Mononuclear cell (primary cell): Measurements from ENCODE around the gene TPRX1. TPM values are rescaled to one million over a fixed set of nuclear protein-coding genes. Genes with fewer than 3 reads are reported as not detected.
"Not testable (repeated sequence)": the region's sequence is repeated elsewhere in the genome, so short reads cannot be mapped to it uniquely, and the experiment has no call there.

Source experiments
- H3K27me3 ChIP-seq: 2 replicates; pipeline ENCODE4 v1.6.0; 2011; ENCODE audit warnings: low read length, control low read depth; ENCODE audit not compliant: insufficient read depth
- H3K4me1 ChIP-seq: 2 replicates; pipeline ENCODE4 v1.5.1; 2011; ENCODE audit warnings: mild to moderate bottlenecking, low read length, control low read depth; ENCODE audit not compliant: insufficient read depth
- H3K4me3 ChIP-seq: 2 replicates; pipeline ENCODE4 v1.5.1; 2011; ENCODE audit warnings: mild to moderate bottlenecking, low read length, moderate library complexity
- H3K9me3 ChIP-seq: 2 replicates; pipeline ENCODE4 v1.5.1; 2011; ENCODE audit warnings: low read depth, mild to moderate bottlenecking, control low read depth, low read length
- total RNA-seq: library from RNA; depleted of rRNA; stranded (reverse); fragments of >200 nt; gene quantifications from one replicate; pipeline ENCODE4 v1.2.3, GENCODE V29; 2012

The TPRX1 gene
- total RNA-seq, 1 donor = not detected

DNA sequence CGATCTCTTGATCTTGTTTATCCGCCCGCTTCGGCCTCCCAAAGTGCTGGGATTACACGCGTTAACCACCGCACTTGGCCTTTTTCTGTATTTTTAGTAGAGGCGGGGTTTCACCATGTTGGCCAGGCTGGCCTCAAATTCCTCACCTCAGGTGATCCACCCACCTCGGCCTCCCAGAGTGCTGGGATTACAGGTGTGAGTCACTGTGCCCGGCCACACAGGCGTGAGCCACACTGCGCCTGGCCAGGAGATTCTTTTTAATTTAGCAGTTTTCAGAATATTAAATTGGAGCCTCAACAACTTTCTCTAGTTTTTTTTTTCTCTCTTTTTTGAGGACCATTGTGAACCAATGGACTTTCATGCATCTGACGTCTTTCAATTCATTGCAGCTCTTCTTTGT is 14.5 kb downstream of the TPRX1 start:
- not testable (repeated sequence) for H3K4me3 ChIP-seq, H3K27me3 ChIP-seq, H3K4me1 ChIP-seq, H3K9me3 ChIP-seq

DNA sequence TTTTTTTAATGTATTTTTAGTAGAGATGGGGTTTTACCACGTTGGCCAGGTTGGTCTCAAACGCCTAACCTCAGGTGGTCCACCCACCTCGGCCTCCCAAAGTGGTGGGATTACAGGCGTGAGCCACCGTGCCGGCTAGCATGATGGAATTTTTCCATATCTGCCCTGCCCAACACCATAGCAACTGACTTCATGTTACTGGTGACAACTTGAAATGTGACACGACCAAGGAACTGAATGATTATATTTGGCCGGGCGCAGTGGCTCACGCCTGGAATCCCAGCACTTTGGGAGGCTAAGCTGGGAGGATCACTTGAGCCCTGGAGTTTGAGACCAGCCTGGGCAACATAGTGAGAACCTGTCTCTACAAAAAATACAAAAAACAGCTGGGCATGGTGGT is 17.0 kb downstream of the TPRX1 start:
- H3K4me1 ChIP-seq, H3K27me3 ChIP-seq, H3K4me3 ChIP-seq, H3K9me3 ChIP-seq: not testable (repeated sequence)

DNA sequence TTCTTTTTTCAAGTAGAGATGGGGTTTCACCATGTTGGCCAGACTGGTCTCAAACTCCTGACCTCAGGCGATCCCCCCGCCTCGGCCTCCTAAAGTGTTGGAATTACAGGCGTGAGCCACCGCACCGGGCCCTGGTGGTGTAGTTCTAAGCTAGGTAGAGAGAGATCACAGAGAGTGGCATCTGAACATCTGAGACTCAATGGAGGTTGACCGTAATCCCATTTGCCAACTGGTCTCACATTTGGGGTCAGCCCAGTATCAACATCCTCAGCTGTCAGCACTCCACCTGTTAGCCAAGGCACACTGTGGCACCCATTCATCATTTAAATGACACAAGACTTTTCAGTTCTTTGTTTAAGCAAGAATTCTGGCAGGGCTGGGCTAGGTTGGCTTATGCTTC is 17.8 kb downstream of the TPRX1 start:
- Histone ChIP-seq H3K4me1 (no peaks in the 10 kb centered on the region), H3K27me3 (no peaks in the 10 kb centered on the region), H3K9me3 (no peaks in the 10 kb centered on the region), H3K4me3 (no peak overlapping the region)

DNA sequence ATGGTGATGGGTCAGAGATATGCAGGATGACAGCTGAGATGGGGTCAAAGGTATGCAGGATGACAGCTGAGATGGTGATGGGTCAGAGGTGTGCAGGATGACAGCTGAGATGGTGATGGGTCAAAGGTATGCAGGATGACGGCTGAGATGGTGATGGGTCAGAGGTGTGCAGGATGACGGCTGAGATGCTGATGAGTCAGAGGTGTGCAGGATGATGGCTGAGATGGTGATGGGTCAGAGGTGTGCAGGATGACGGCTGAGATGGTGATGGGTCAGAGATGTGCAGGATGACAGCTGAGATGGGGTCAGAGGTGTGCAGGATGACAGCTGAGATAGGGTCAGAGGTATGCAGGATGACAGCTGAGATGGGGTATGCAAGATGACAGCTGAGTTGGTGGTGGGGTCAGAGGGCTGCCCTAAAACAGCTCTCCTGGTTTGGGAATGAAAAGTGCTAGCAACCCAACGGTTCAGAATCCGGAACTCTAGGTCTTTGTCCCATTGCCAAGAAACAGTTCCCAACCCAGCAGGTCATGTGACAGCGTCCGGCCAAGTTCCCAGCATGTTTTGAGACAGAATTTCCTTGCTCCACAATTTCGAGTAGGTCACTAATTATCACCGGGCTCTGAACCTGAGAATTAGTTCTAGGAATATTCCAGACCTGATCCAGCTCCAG is 22.6 kb downstream of the TPRX1 start:
- no peaks in the 10 kb centered on the region for H3K9me3 ChIP-seq
- H3K27me3 ChIP-seq = no peaks in the 10 kb centered on the region

DNA sequence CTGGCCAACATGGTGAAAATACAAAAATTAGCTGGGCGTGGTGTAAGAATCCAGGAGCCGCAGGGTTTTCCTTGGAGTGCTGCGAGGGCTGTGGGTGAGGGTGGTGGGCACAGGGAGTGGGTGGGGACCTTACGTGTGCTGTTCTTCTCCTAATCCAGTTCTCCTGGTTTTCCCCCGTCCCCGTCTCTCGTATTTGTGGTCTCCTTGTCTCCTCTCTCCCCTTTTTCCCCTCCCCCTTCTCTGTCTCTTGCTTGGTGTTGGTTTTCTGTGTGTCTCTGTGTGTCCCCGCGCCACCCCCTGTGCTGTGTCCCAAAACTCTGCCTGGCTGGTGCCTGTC is 24.2 kb downstream of the TPRX1 start:
- Histone ChIP-seq H3K4me3 (no peak overlapping the region), H3K4me1 (peaks cover 24% of the 10 kb centered on the region)

More for the DNA sequence above, 22.6 kb downstream of the TPRX1 start:
- Histone ChIP-seq H3K4me3 (no peak overlapping the region), H3K4me1 (peaks cover 24% of the 10 kb centered on the region)

DNA sequence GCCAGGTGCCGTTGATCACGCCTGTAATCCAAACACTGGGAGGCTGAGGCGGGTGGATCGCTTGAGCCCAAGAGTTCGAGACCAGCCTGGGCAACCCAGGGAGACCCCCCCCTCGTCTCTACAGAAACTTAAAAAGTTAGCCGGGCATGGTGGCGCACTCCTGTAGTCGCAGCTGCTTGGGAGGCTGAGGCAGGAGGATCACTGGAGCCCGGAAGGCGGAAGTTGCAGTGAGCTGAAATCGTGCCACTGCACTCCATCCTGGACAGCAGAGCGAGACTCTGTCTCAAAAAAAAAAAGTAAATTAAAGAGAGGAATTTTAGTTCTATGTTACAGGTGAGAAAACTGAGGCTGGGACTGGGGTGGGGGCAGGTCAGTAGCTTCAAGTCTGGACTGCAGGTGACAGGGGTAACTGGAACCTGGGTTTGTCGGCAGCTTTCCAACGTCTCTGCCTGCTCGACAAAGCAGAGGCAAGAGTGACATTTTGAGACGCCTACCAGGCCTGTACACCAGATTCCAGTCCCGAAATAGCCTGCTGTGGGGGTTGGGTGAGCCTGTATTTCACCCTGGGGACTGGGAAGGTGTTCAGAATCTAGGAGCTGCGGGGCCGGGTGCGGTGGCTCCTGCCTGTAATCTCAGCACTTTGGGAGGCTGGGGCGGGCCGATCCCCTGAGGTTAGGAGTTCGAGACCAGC is 24.7 kb downstream of the TPRX1 start:
- Histone ChIP-seq H3K4me1 (peaks cover 24% of the 10 kb centered on the region), H3K4me3 (no peak overlapping the region), H3K27me3 (no peaks in the 10 kb centered on the region), H3K9me3 (no peaks in the 10 kb centered on the region)

More for the DNA sequence above, 24.2 kb downstream of the TPRX1 start:
- H3K27me3 ChIP-seq = no peaks in the 10 kb centered on the region
- H3K9me3 ChIP-seq = no peaks in the 10 kb centered on the region

DNA sequence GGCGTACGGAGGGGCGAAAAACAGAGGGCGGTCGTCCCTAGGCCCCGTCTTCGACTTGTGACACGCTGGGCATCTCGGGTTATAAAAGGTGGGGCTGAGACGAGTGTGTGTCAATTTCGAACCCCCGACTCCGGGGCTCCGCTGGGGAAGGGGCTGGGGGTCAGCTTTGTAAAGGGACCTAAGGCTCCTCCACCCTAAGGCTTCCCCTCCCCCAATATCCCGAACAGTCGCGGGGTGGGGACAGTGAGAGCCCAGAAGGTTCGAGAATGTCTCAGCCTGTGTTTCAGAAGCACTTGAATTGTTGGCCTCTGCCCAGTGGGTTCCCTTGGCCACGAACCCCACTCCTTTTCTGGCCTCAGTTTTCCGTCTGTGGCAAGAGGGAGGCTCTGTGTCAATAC is 25.4 kb downstream of the TPRX1 start:
- H3K4me3 ChIP-seq = peak overlapping the region; percentile 76
- no peaks in the 10 kb centered on the region for H3K9me3 ChIP-seq
- no peaks in the 10 kb centered on the region for H3K27me3 ChIP-seq
- H3K4me1 ChIP-seq = peaks cover 24% of the 10 kb centered on the region

DNA sequence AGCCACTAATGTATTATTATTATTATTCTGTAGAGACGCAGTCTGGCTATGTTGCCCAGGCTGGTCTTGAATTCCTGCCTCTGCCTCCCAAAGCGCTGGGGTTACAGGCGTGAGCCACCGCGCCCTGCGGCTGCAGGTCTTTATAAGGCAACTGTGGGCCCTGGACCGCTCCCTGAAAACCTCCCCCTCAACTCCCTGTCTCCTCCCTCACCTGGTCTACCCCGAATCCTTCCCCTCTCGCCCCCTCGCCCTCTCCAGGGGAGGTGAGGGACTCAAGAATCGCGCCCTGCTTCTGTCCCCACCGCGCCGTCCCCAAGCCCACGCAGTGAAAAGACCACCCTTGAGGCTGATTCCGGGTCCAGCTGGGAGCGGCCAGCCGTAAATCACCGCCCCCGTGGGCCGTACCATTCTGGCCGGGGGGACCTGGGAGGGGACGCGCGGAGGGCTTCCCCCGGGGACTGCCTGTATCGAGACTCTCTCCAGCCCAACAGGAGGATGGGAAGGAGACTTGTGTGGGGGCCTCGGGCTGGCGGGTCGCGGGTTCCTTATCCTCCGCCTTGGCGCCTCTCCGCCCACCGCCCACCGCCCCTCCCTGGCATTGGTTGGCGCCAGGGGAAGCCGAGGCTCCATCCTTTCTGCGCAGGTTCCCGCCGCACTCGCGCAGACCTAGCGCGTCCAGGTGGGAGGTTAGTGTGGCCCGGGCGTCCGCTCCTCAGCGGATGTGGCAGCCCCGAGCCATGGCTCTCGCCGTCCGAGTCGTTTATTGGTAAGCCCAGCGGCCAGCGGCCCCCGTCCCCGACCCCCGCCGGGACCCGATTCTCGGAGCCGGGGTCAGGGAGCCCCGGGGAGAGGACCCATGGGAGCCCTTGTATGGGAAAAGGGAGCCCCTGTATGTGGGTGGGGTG is 26.1 kb downstream of the TPRX1 start, which contains the start of gene SELENOW:
SELENOW (plus strand) TSS at position 655 of the 905 bp plus-strand sequence; CDS start at position 738, 83 bp downstream.
- Histone ChIP-seq H3K27me3 (no peaks in the 10 kb centered on the region), H3K9me3 (no peaks in the 10 kb centered on the region), H3K4me3 (peak within 1 kb of the TSS; percentile 76), H3K4me1 (peaks cover 24% of the 10 kb centered on the region)

DNA sequence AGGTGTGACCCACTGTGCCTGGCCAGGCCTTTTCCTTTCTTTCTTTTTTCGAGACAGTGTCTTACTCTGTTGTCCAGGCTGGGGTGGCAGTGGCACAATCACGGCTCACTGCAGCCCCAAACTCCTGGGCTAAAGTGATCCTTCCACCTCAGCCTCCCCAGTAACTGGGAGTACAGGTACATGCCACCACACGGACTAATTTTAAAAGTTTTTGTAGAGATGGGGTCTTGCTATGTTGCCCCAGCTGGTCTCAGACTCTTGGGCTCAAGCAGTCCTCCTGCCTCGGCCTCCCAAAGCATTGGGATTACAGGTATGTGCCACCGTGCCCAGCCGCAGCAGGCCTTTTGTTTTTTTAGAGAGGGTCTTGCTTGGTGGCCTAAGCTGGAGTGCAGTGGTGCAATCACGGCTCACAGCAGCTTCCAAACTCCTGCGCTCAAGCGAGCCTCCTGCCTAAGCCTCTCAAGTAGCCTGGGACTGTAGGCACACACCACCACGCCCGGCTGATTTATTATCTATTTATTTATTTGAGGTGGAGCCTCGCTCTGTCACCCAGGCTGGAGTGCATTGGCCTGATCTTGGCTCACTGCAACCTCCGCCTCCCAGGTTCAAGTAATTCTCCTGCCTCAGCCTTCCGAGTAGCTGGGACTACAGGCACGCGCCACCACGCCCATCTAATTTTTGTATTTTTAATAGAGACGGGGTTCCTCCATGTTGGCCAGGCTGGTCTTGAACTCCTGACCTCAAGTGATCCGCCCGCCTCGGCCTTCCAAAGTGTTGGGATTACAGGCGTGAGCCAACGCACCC is 26.9 kb downstream of the TPRX1 start:
- not testable (repeated sequence) for H3K27me3 ChIP-seq, H3K9me3 ChIP-seq
- Histone ChIP-seq H3K4me3 (peak overlapping the region; percentile 76), H3K4me1 (peaks cover 24% of the 10 kb centered on the region)

DNA sequence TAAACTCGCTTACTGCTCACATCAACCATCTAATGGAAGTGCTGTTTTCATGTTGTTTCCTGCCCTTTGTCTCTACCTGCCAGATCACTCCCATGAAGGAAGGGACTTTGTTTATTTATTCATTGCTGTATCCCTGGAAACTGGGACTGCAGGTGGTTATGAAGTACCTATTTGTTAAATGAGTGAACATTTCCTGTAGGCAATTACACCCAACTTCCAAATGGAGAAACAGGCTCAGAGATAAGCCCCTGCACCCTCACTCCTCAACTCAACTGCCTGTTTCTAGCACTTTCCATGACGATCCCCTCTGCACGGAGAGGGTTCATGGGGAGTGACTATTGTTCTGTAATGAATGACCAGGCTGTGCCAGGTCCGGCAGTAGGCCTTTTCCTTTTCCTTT is 27.8 kb downstream of the TPRX1 start:
- no peak overlapping the region for H3K4me3 ChIP-seq
- peaks cover 24% of the 10 kb centered on the region for H3K4me1 ChIP-seq
- H3K27me3 ChIP-seq = no peaks in the 10 kb centered on the region
- no peaks in the 10 kb centered on the region for H3K9me3 ChIP-seq

DNA sequence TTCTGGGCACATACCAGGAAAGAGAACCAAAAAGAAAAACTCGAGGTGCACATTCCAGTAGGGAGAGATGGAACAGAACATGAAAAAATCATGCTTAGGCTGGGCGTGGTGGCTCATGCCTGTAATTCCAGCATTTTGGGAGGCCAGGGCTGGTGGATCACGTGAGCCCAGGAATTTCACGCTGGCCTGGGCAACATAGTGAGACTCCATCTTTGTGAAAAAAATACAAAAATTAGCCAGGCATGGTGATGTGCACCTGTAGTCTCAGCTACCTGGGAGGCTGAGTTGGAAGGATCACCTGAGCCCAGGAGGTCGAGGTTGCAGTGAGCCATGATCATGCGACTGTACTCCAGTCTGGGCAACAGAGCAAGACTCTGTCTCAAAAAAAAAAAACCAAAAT is 33.1 kb downstream of the TPRX1 start:
- H3K4me1 ChIP-seq, H3K9me3 ChIP-seq, H3K4me3 ChIP-seq, H3K27me3 ChIP-seq: not testable (repeated sequence)

DNA sequence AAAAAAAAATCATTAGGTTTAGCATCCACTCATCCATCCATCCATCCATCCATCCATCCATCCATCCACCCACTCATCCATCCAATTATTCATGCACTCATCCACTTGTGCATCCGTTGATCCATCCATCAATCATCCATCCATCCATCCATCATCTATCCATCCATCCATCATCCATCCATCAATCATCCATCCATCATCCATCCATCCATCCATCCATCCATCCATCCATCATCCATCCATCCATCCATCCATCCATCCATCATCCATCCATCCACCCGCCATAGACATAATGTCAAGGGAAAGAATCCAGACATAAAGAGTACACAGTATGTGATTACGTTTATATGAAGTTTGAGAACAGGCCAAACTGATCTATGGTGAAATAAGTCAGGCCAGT is 34.8 kb downstream of the TPRX1 start:
- no peaks in the 10 kb centered on the region for H3K4me1 ChIP-seq
- H3K9me3 ChIP-seq = no peaks in the 10 kb centered on the region
- H3K27me3 ChIP-seq = no peaks in the 10 kb centered on the region
- H3K4me3 ChIP-seq = no peak overlapping the region

DNA sequence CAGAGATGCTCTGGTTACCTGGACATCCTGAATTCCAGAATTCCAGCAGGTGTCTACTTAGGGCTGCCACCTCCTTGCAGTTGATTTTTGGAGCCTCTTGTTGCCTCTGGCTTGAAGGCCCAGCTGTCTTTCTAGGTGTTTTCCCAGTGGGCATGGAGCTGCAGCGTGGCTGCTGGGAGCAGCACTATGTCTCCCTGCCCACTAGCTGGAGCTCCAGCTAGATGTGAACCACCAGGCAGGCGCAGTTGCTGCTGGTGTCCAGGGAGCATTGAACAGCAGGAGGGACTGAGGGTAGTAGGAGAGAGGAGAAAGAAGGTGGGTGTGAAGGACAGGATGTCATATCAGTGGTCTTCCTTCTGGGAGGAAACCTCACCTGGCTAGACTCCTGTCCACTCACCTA is 35.7 kb downstream of the TPRX1 start:
- Histone ChIP-seq H3K9me3 (no peaks in the 10 kb centered on the region), H3K27me3 (no peaks in the 10 kb centered on the region), H3K4me1 (no peaks in the 10 kb centered on the region)

DNA sequence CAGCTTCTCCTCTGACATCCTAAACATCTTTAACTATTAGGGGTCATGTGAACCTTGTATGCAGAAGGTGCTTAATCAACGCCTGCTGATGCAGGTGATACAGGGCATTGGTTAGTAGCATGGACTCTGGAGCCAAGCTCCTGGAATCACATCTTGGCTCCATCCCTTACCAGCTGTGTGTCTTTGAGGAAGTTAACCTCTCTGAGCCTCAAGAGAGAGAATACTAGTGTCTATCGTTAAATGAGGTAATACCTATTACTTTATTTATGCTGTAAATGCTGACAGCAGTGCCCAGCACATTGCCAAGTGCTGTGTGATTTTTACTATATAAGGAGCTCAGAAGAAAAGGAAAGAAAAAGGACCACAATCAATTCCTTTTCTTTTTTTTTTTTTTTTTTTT is 37.0 kb downstream of the TPRX1 start:
- Histone ChIP-seq H3K9me3 (no peaks in the 10 kb centered on the region), H3K4me1 (no peaks in the 10 kb centered on the region), H3K4me3 (no peak overlapping the region), H3K27me3 (no peaks in the 10 kb centered on the region)

More for the DNA sequence above, 35.7 kb downstream of the TPRX1 start:
- no peak overlapping the region for H3K4me3 ChIP-seq

DNA sequence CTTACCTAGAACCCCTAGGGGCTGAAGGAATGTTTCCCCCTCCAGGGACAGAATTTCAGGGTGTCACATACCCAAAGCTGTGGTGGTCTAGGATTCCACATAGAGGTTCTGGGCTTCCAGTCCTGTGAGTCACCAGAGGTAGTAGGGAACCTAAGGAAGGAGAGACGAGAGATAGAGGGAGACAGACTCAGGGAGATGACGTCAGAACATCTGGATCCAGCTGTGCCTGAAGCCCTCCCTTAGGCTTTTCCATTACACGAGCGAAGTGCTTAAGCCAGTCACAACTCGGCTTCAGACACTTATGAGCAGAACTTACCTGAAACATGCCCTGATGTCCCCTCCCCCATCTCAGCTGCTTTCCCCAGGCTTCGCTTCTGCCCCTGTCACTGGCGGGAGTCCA is 37.7 kb downstream of the TPRX1 start:
- Histone ChIP-seq H3K4me3 (no peak overlapping the region), H3K4me1 (no peaks in the 10 kb centered on the region), H3K9me3 (no peaks in the 10 kb centered on the region), H3K27me3 (no peaks in the 10 kb centered on the region)
